ENCODE data around the gene SLC9A3.

The SLC9A3 gene

DNA sequence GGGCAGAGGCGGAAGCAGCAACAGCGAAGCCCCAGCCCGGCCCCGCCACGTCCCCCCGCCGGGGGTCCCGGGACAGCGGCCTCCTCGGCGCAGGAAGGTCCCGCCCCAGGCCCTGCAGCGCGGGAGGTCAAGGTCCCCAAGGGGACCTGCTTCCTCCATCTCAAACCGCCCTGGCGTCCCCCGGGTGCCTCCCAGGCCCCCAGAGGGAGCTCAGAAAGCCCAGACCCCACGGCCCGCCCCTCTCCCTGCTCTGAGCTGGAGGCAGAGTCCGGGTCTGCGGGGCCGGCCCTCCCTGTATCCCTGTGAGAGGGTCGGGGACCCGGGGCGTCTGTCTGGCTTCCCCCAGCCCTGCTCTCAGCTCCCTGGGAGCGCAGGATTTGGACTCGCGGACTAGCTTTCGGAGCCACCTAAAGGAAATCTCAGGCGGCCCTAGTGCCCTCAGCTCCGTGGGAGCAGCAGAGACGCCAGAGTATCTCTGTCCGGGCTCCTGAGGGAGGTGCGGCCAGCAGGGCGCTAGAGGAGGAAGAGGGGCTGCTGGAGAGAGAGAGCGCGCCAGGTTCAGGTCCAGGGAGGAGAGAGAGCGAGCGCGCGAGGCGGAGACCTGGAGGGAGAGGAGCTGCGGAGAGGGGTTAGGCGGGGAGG lies 50.6 kb downstream of the SLC9A3 start:
- ChIA-PET CTCF (interaction anchor here (0.6 to 1.1 kb wide), 4 partner anchors 27 to 441 kb away, joined by 3 to 5 read pairs (median 4); no protein-coding TSS in a partner anchor), POLR2A (ENCODE audit: low non-redundant PET) (interaction anchor here (0.5 kb wide), 1 partner anchor 155 kb away, joined by 3 read pairs; no protein-coding TSS in a partner anchor)
- DNase-seq (ENCODE audit: low spot score) = peak; percentile 29
- TF ChIP-seq, protein P1, sequence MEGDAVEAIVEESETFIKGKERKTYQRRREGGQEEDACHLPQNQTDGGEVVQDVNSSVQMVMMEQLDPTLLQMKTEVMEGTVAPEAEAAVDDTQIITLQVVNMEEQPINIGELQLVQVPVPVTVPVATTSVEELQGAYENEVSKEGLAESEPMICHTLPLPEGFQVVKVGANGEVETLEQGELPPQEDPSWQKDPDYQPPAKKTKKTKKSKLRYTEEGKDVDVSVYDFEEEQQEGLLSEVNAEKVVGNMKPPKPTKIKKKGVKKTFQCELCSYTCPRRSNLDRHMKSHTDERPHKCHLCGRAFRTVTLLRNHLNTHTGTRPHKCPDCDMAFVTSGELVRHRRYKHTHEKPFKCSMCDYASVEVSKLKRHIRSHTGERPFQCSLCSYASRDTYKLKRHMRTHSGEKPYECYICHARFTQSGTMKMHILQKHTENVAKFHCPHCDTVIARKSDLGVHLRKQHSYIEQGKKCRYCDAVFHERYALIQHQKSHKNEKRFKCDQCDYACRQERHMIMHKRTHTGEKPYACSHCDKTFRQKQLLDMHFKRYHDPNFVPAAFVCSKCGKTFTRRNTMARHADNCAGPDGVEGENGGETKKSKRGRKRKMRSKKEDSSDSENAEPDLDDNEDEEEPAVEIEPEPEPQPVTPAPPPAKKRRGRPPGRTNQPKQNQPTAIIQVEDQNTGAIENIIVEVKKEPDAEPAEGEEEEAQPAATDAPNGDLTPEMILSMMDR (conservative IDR thresholded peaks at IDR 0.05; ENCODE audit: low read depth) = no peak
- H3K27ac ChIP-seq = peak overlapping the region; percentile 89

DNA sequence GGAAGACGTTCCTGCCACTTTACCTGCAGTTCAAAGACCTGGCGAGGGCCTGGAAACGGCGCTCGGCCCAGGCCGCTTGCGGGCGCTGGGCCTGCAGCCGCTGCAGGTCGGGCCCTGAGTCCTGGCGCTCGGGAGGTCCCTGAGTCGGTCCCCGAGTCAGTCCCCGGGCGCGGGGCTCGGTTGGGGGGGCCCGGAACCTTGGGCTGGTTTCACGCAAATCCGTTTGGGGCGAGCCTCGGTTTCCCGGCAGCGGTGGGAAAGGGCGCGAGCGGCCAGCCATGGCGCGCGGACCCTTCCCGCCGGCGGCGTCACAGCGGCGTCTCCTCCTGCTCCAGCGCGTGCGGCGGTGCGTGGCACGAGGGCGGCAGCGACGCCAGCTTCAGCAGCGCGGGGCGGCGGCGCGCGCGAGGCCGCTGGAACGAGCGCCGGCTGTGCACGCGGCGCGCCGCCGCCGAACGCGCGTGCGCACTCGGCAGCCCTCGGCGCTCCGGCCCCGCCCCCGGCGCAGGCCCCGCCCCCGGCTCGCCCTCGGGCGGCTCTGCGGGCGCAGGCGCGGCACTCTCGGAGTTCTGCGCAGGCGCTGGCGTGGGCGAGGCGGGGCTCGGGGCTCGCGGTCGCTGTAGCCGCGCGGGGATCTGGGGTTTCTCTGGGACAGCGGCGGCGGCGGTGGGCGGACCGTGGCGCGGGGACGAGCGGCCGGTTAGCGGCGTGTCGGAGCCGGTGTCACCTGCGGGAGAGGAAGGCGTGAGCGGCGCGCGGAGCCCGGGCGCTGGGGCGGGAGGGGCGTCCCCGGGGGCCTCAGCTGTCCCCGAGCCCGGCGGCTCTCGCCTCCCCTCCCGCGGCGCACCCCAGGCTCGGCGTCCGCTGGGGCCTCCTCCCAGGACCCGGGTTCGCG lies 51.3 kb downstream of the SLC9A3 start:
- peak overlapping the region; percentile 89 for H3K27ac ChIP-seq
- POLR2A ChIA-PET (ENCODE audit: low non-redundant PET) = interaction anchor here (0.5 to 0.8 kb wide), 2 partner anchors 27 to 155 kb away, joined by 3 read pairs; no protein-coding TSS in a partner anchor
- DNase-seq (ENCODE audit: low spot score) = peak; percentile 95
- CTCF ChIA-PET = interaction anchor here (0.6 to 1.1 kb wide), 3 partner anchors 130 to 156 kb away, joined by 3 to 5 read pairs (median 4); partner anchors contain the start of gene AHRR
- TF ChIP-seq, protein P1 (conservative IDR thresholded peaks at IDR 0.05; ENCODE audit: low read depth) = no peak

DNA sequence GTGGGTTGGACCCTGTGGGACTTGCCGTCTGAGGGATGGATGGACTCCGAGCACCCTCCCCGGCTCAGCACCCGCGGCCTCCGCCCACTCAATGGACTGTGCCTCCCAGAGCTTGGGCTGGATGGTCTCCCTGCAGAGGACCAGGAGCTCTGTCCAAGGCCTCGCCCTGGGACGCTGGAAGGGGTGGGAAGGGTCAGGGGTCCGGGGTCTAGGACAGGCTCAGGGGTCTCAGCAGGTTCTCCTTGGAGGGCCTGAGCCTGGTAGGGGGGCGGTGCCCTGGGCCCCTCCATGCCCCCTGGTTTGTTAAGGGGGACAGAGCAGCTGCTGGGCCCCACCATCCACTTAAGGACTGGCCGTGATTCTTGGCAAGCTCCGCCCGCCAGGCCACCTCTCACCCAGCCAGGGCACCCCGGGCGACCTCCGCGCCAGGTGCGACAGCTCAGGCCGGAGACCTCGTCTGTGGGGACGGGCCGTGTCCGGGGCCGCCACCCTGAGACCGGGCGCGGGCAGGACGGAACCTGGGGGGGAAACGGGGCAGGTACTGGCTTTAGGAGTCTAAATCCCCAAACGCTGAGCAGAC lies 52.1 kb downstream of the SLC9A3 start:
- peak overlapping the region; percentile 89 for H3K27ac ChIP-seq
- POLR2A ChIA-PET (ENCODE audit: low non-redundant PET) = interaction anchor here (0.6 to 0.8 kb wide), 3 partner anchors 26 to 84 kb away, joined by 3 to 4 read pairs (median 3); no protein-coding TSS in a partner anchor
- TF ChIP-seq, protein P1 (conservative IDR thresholded peaks at IDR 0.05; ENCODE audit: low read depth) = no peak
- DNase-seq (ENCODE audit: low spot score) = no peak
- CTCF ChIA-PET = interaction anchor here (0.6 kb wide), 1 partner anchor 151 kb away, joined by 3 read pairs; the partner anchor contains the start of gene AHRR

DNA sequence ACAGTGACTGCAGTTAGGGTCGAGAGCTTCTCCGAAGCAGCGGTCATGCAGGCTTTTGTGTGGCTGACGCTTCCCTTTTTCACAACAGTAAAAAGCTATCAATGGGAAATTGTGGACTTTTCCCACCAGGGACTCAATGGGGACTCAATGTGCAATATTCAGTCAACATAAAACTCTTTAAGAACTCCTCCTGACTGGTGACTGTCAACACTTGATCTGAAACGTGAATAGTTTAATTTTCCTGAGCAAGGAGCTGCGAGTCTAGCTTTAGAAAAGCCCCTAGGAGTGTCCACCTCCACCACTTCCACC lies 52.5 kb downstream of the SLC9A3 start:
- DNase-seq (ENCODE audit: low spot score) = no peak
- TF ChIP-seq, protein P1 (conservative IDR thresholded peaks at IDR 0.05; ENCODE audit: low read depth) = no peak
- ChIA-PET CTCF (interaction anchor here (0.5 kb wide), 1 partner anchor 198 kb away, joined by 4 read pairs; no protein-coding TSS in a partner anchor), POLR2A (ENCODE audit: low non-redundant PET) (interaction anchor here (0.6 kb wide), 2 partner anchors 33 to 84 kb away, joined by 3 to 4 read pairs; no protein-coding TSS in a partner anchor)
- H3K27ac ChIP-seq = peak overlapping the region; percentile 89

DNA sequence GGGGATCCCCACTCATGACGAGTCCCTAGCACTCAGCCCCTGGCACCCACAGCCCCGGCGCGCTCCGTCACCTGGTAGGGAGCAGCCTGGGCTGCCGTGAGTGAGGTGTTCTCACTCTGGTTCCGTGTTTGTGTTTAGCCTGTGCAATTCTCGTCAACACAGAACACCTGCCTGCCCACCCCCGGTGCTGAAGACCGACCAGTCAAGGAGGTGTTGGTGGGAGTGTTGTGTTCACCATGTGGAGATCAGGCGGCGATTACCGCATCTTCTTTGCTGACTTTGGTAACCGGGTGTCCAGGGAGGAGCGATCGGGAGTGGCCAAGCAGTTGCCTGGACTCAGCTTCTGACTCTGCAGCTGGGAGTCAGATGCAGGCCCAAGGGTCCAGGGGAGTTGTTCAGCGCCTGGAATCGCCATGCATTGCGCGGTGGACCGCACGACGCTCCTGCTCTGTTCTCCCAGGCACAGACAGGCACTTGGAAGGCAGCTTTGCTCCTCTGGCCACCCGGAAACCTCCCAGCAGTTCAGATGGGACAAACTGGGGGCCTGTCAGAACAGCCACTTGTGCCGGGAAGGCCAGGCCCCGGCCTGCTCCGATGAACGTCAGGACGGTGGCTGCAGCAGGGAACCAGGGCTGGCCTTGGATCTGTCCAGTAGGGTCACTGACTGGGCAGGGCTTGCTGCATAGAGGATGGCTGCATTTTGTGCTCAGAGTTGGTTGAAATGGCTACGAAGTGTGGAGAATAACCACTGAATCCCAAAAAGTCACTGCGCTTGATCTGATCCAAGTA lies 53.1 kb downstream of the SLC9A3 start:
- TF ChIP-seq, protein P1 (conservative IDR thresholded peaks at IDR 0.05; ENCODE audit: low read depth) = no peak
- no peak for DNase-seq (ENCODE audit: low spot score)
- ChIA-PET CTCF (interaction anchor here (0.5 kb wide), 1 partner anchor 199 kb away, joined by 4 read pairs; no protein-coding TSS in a partner anchor), POLR2A (ENCODE audit: low non-redundant PET) (interaction anchor here (0.6 kb wide), 2 partner anchors 34 to 83 kb away, joined by 3 to 4 read pairs; no protein-coding TSS in a partner anchor)
- peak overlapping the region; percentile 89 for H3K27ac ChIP-seq

Measured in RWPE1 (cell line).